T-helper 2 cell treated with Interferon-gamma antibody and Interleukin-4, amounts not matched to agents 5 μg/mL and 100 μg/mL, for 36 hours (primary cell): ENCODE measurements around the gene PCSK6.

Experiments
- DNase-seq: peaks from one replicate; pipeline ENCODE4 v3.0.0; 2021; ENCODE audit warnings: low spot score
- H3K27ac Mint-ChIP-seq: one replicate; pipeline ENCODE4 v1.8.0; 2021; ENCODE audit warnings: mild to moderate bottlenecking, mixed read lengths
- H3K27me3 Mint-ChIP-seq: one replicate; pipeline ENCODE4 v1.8.0; 2021; ENCODE audit warnings: low read depth, mixed read lengths
- H3K36me3 Mint-ChIP-seq: one replicate; pipeline ENCODE4 v1.8.0; 2021; ENCODE audit warnings: low read depth, mixed read lengths
- H3K4me1 Mint-ChIP-seq: one replicate; pipeline ENCODE4 v1.8.0; 2021; ENCODE audit warnings: low read depth, mixed read lengths
- H3K4me3 Mint-ChIP-seq: one replicate; pipeline ENCODE4 v1.8.0; 2022; ENCODE audit warnings: mild to moderate bottlenecking, moderate library complexity, mixed read lengths
- H3K9me3 Mint-ChIP-seq: one replicate; pipeline ENCODE4 v1.8.0; 2021; ENCODE audit warnings: mixed read lengths

The PCSK6 gene

DNA sequence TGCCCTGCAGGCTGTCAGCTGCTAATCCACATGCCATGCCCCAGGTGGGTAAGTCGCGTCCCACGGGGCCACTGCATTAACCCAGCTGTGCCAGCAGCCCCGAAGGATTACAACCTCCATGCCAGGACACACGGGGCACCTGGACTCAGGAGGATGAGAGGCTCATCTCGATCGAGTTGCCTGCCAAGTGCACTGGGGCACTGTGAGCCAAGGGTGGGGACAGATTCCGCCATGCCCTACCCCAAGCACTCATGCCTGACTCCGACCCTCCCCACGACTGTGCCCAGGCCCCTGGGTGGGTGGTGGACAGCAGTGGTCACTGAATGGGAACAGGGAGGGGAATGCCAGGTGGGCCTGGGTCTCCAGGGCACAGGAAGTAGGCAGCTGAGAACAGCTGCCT, 173.8 kb downstream of the PCSK6 start:
- Mint-ChIP-seq H3K4me3 (no peak overlapping the region), H3K36me3 (no peaks in the 10 kb centered on the region), H3K27me3 (no peaks in the 10 kb centered on the region), H3K9me3 (no peaks in the 10 kb centered on the region), H3K4me1 (peaks cover 10% of the 10 kb centered on the region), H3K27ac (no peak overlapping the region)
- no peak for DNase-seq

DNA sequence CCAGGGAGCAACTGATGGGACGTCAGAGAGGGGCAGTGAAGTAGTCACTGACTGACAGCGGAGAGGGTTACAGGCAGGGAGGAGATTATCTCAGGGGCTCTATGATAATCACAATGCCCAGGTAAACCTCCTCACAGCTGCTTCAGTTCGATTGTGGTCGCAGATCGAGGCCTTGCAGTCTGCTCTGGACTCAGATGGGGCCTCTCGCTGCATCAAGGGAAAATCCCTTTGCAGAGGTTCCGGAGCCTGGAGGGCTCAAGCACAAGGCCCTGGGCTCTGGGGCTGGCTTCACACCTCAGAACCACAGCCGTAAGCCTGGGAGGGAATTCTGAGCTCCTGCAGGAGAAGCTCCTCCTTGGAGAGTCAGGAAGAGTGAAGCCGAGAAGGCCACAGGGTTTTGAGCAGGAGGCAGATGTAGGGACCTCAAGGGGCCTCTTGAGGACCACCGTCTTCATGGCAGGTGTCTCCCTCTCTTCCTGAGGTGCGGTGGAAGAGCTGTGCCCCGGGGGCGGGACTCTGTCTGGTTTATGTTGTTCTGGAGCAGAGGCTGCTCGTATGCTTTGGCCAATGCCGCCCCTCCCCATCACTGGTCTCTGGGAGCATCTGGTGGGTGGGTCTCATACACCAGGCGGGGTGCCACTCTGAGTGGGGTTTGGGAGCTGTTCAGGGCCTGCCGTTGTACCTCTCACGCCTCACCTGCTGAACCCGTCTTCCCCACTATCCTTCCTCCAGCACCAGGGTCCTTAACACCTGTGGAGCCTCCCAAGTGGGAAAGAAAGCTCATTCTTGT, 175.0 kb downstream of the PCSK6 start:
- H3K27ac Mint-ChIP-seq, result no peak overlapping the region
- H3K27me3 Mint-ChIP-seq, result no peaks in the 10 kb centered on the region
- DNase-seq, result no peak
- H3K4me1 Mint-ChIP-seq, result peaks cover 4% of the 10 kb centered on the region
- no peaks in the 10 kb centered on the region for H3K9me3 Mint-ChIP-seq
- no peak overlapping the region for H3K4me3 Mint-ChIP-seq
- no peaks in the 10 kb centered on the region for H3K36me3 Mint-ChIP-seq

DNA sequence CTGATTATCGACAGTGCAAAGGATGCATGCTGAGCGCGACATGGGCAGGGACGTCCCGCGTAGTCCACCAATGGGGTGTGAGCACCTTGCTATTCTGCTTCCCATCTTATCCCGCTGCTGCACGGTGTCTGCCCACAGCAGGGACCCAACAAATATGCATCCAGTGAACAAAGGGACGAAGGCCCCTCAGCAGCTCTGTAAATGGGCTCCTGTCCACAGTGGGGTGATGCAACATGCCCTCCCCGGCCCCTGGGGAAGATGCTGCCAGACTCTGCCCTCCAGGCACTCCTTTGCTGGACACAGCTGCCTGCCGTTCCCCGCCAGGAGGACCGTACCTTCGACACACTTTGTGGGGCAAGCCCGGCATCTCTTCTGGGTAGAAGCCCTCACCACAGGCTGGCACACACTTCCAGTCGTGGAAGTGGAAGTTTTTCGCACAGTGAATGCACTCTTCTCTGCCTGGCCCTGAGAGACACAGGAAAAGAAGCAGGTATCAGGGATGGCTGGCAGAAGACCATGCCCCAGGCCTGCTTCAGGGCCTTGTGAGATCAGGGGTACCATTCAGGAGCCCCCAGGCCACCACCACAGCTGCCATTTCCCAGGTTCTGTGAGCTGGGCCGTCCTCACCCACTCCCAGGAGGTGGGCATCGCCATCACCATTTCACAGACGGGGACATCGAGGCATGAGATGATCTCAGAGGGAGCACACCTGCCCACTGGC, 176.3 kb downstream of the PCSK6 start:
- DNase-seq, result no peak
- H3K4me3 Mint-ChIP-seq, result no peak overlapping the region
- no peaks in the 10 kb centered on the region for H3K27me3 Mint-ChIP-seq
- H3K4me1 Mint-ChIP-seq, result no peaks in the 10 kb centered on the region
- H3K9me3 Mint-ChIP-seq, result no peaks in the 10 kb centered on the region
- H3K27ac Mint-ChIP-seq, result no peak overlapping the region
- H3K36me3 Mint-ChIP-seq, result no peaks in the 10 kb centered on the region

DNA sequence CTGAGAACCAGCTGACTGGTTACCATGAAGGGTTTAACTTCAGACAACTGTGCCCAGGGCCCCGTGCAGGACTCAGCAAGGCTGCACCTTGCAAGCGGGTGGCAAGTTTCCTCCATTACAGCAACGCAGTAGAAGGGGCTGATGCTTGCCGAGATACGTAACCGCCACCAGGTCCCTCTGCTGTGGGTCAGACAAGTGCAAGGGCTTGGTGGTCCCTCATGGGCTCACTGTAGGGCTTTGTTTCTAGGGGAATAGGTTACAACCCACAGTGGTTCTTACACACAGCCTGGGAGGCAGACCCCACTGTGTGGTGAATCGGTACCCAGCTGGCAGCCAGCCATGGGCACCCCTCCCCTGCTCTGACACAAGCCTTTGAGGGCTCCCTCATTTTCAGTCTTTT, 179.0 kb downstream of the PCSK6 start:
- Mint-ChIP-seq H3K27me3 (no peaks in the 10 kb centered on the region), H3K4me1 (no peaks in the 10 kb centered on the region), H3K4me3 (no peak overlapping the region), H3K9me3 (no peaks in the 10 kb centered on the region), H3K27ac (no peak overlapping the region), H3K36me3 (no peaks in the 10 kb centered on the region)
- no peak for DNase-seq

GRCh38 chr15:101310161-101310480, 179.4 kb downstream of the PCSK6 start:
- DNase-seq, result no peak

DNA sequence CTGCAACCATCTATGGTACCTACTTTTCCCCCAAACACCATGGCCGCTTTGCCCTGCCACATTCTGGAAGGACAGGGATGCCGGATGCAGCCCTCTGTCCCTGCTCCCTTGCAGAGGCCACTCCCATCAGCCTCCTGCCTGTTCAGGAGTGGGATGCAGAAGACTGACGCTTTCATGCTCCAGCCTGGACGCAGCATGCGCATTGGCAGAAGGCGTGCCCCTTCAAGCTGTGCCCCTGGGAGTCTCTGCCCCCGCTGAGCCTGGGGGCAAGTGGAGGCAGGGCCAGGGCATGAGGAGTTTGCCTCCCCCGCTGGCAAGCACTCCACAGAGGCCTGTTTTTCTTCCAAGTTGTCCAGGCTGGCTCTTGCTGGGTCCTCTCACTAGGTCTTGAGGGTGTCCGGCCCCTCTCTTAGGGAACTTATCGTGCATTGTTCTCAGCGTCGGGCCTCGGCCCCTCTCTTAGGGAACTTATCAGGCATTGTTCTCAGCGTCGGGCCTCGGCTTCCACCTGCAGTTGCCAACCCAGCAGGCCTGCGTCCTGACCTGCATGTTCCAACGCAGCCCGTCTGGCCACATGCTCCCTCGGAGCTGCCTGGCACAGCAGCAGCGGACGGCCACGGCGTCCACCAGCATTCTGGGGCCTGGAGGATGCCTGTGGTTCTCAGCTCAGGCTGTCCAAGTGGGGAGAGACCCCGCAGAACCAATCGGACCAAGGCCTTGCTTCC, 179.9 kb downstream of the PCSK6 start:
- no peak for DNase-seq
- H3K27me3 Mint-ChIP-seq, result no peaks in the 10 kb centered on the region
- no peaks in the 10 kb centered on the region for H3K4me1 Mint-ChIP-seq
- no peak overlapping the region for H3K4me3 Mint-ChIP-seq
- no peak overlapping the region for H3K27ac Mint-ChIP-seq
- no peaks in the 10 kb centered on the region for H3K9me3 Mint-ChIP-seq
- H3K36me3 Mint-ChIP-seq, result no peaks in the 10 kb centered on the region

More at GRCh38 chr15:101310161-101310480, 179.4 kb downstream of the PCSK6 start:
- no peak overlapping the region for H3K27ac Mint-ChIP-seq
- no peaks in the 10 kb centered on the region for H3K36me3 Mint-ChIP-seq
- no peaks in the 10 kb centered on the region for H3K4me1 Mint-ChIP-seq
- no peaks in the 10 kb centered on the region for H3K9me3 Mint-ChIP-seq
- H3K27me3 Mint-ChIP-seq, result no peaks in the 10 kb centered on the region
- H3K4me3 Mint-ChIP-seq, result no peak overlapping the region

- H3K36me3 Mint-ChIP-seq, result no peaks in the 10 kb centered on the region
- H3K27me3 Mint-ChIP-seq, result no peaks in the 10 kb centered on the region
- DNase-seq, result no peak
- no peaks in the 10 kb centered on the region for H3K4me1 Mint-ChIP-seq
- H3K4me3 Mint-ChIP-seq, result no peak overlapping the region
- H3K9me3 Mint-ChIP-seq, result no peaks in the 10 kb centered on the region
- H3K27ac Mint-ChIP-seq, result no peak overlapping the region
Observed at GRCh38 chr15:101308604-101309435, 180.7 kb downstream of the PCSK6 start.

DNA sequence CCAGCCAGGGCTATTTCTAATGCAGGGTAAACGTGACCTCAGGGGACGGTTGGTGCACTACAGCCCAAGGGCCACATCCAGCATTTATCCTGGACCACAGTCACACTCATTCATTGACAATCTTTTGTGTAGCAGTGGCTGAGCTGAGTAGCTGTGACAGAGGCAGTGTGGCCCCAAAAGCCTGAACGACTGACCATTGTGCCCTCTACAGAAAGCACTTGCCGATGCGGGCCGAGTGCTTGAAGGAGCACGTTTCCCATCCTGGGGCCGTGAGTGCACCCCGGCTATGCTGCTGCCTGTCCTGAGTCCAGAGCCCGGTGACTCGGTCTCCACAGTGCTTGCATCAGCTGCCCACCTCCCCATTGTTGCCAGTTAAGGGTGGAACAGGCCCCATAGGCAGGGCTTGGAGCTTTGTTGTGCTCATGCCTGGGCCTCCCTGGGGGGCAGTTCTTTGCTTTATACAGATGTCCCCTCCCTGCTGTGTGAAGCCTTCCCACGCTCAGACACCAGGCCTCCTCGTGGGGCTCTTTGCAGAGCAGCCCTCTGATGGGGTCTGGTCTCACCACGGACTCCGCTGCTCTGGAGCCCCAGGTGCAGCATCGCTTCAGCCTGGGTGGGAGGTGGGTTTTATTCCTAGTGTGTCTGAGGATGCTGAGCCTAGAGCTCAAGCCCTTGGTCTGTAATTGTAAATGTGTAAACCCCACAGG, 181.5 kb downstream of the PCSK6 start:
- Mint-ChIP-seq H3K4me1 (no peaks in the 10 kb centered on the region), H3K36me3 (no peaks in the 10 kb centered on the region), H3K4me3 (no peak overlapping the region), H3K9me3 (no peaks in the 10 kb centered on the region), H3K27ac (no peak overlapping the region), H3K27me3 (no peaks in the 10 kb centered on the region)
- DNase-seq, result no peak

DNA sequence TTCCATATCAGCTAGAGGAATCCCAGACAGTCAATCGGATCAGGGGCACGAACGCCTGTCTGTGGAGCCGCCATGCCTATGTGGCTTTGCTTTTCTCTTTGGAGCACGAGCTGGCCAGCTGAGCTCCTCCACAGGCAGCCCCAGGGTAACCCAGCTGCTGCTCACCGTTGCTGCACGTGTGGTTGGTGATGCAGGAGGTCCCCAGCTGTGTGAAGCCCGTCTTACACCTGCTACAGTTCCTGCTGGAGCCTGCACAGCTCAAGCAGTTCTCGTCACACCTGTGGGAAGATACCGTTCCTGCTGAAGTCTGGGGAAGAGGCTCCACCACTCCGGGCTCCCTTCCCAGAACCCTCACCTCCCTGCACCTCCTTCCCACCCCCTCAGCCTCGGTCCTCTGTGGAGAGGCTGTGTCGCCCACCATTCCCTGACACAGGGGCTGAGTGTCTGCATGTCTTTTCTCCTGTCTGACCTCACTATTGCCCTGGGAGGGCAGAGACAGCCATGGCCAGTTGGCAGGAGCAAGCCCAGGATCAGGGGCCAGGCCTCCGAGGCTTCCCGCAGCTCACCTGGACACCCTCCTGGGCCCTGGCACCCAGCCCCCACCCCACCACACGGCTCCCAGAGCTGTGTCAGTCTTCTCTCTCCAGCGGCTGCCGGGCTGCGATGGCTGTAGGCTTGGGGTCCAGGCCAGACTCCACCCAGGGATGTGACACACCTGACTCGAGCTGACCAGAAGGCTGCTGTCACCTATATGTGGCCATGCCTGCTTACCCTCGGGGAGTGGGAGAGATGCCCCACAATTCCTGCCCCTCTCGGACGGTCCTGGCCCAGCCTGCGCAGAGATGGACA, 182.2 kb downstream of the PCSK6 start:
- no peak for DNase-seq
- Mint-ChIP-seq H3K9me3 (no peaks in the 10 kb centered on the region), H3K27me3 (no peaks in the 10 kb centered on the region), H3K36me3 (no peaks in the 10 kb centered on the region), H3K27ac (no peak overlapping the region), H3K4me1 (no peaks in the 10 kb centered on the region), H3K4me3 (no peak overlapping the region)

DNA sequence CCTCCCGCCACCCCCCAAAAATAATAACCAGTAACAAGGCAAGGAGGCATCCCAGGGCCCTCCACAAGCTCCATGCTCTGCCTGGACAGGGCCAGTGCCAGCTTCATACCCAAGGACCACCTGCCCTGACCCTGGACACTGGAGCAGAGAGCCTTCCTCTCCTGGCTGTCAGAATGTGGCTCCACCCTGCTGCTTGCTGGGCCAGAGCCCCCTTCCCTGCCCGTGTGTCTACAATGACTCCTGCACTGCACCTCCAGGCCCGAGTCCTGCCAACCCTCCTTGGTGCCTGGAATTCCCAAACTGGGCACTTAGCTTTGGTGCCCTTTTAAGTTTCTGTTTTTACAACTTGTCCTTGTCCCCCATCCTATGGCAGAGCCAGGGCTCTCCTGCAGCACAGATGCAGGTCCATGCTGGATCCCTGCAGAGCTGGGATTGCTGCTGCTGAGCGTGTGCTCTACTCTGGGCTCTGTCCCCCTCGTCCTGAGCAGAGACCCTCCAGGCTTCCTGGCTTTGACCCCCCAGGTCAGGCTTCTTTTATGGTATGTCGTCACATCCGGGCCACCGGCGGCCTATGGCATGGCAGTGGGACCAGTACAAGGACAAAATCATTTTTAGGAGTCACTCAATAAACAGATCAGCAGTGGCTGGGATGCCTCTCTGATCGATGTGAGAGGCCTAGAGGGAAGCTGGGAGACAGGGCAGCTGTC, 183.0 kb downstream of the PCSK6 start:
- H3K27me3 Mint-ChIP-seq, result no peaks in the 10 kb centered on the region
- H3K27ac Mint-ChIP-seq, result no peak overlapping the region
- H3K4me1 Mint-ChIP-seq, result no peaks in the 10 kb centered on the region
- DNase-seq, result no peak
- H3K4me3 Mint-ChIP-seq, result no peak overlapping the region
- H3K9me3 Mint-ChIP-seq, result no peaks in the 10 kb centered on the region
- H3K36me3 Mint-ChIP-seq, result no peaks in the 10 kb centered on the region

- H3K27ac Mint-ChIP-seq, result no peak overlapping the region
- H3K4me3 Mint-ChIP-seq, result no peak overlapping the region
- H3K9me3 Mint-ChIP-seq, result no peaks in the 10 kb centered on the region
- no peaks in the 10 kb centered on the region for H3K4me1 Mint-ChIP-seq
- no peak for DNase-seq
- no peaks in the 10 kb centered on the region for H3K27me3 Mint-ChIP-seq
- H3K36me3 Mint-ChIP-seq, result no peaks in the 10 kb centered on the region
Observed at GRCh38 chr15:101305820-101306255, 183.7 kb downstream of the PCSK6 start.

GRCh38 chr15:101303408-101303807, 186.1 kb downstream of the PCSK6 start:
- no peak overlapping the region for H3K4me3 Mint-ChIP-seq
- H3K27me3 Mint-ChIP-seq, result no peaks in the 10 kb centered on the region
- DNase-seq, result no peak
- H3K27ac Mint-ChIP-seq, result no peak overlapping the region
- H3K4me1 Mint-ChIP-seq, result no peaks in the 10 kb centered on the region
- no peaks in the 10 kb centered on the region for H3K36me3 Mint-ChIP-seq
- no peaks in the 10 kb centered on the region for H3K9me3 Mint-ChIP-seq
